AG04449 (cell line): Measurements from ENCODE around the gene SND1.

Experiments used
- CTCF ChIA-PET: fragments of 350-600 bp; formaldehyde crosslinking; extraction: SDS; loops from one replicate; lab custom pipeline; 2021; ENCODE audit warnings: antibody characterized with exemption; lab: Yijun Ruan, JAX
- POLR2A ChIA-PET: fragments of 400-600, 350-600 bp; formaldehyde crosslinking; extraction: SDS; loops from one replicate; lab custom pipeline; 2020; ENCODE audit warnings: antibody characterized with exemption, inconsistent platforms; lab: Yijun Ruan, JAX
- DNase-seq: peaks from one replicate; pipeline ENCODE4 v3.0.0-alpha.2; 2010; ENCODE audit warnings: low read depth, low spot score
- H3K4me3 ChIP-seq: 2 replicates; pipeline ENCODE4 v1.5.1; 2011; ENCODE audit warnings: low read depth, mild to moderate bottlenecking, control low read depth, low read length
- CTCF ChIP-seq: IDR thresholded peaks from one replicate; pipeline ENCODE4 v1.5.1; 2011; ENCODE audit warnings: mild to moderate bottlenecking, moderate library complexity, low read length, control low read depth, inconsistent platforms; ENCODE audit not compliant: insufficient read depth; ENCODE audit errors: missing control alignments

The SND1 gene

GRCh38 chr7:128135159-128135514, 483.1 kb downstream of the SND1 start:
- POLR2A ChIA-PET, result interaction anchor here (0.8 kb wide), 1 partner anchor 20 kb away, joined by 3 read pairs; no protein-coding TSS in a partner anchor
- no peak for DNase-seq
- CTCF ChIA-PET, result interaction anchor here (0.8 to 4.9 kb wide), 35 partner anchors 8 to 550 kb away, joined by 3 to 76 read pairs (median 5); partner anchors contain the start of gene GCC1
- H3K4me3 ChIP-seq, result peak overlapping the region; percentile 45; the same call in 1 of the 2 replicates
- TF ChIP-seq CTCF, result no peak

- H3K4me3 ChIP-seq, result peak overlapping the region; percentile 65
- no peak for DNase-seq
- ChIA-PET POLR2A (interaction anchor here (0.8 kb wide), 1 partner anchor 20 kb away, joined by 3 read pairs; no protein-coding TSS in a partner anchor), CTCF (interaction anchor here (0.8 to 4.9 kb wide), 39 partner anchors 8 to 550 kb away, joined by 3 to 76 read pairs (median 5); partner anchors contain the start of gene GCC1)
- TF ChIP-seq CTCF, result peak; percentile 68
Observed at GRCh38 chr7:128135515-128136214, 483.7 kb downstream of the SND1 start.

- no peak for TF ChIP-seq CTCF
- no peak for DNase-seq
- ChIA-PET CTCF (interaction anchor here (0.8 to 4.9 kb wide), 27 partner anchors 8 to 551 kb away, joined by 3 to 76 read pairs (median 7); partner anchors contain the start of gene GCC1), POLR2A (interaction anchor here (0.8 kb wide), 1 partner anchor 21 kb away, joined by 3 read pairs; no protein-coding TSS in a partner anchor)
- H3K4me3 ChIP-seq, result peak overlapping the region; percentile 65
Observed at GRCh38 chr7:128136215-128136597, 484.2 kb downstream of the SND1 start.

GRCh38 chr7:128137181-128137580, 485.2 kb downstream of the SND1 start:
- ChIA-PET CTCF (interaction anchor here (1.0 to 4.9 kb wide), 7 partner anchors 9 to 428 kb away, joined by 3 to 76 read pairs (median 11); no protein-coding TSS in a partner anchor), POLR2A (no interaction called here)
- TF ChIP-seq CTCF, result no peak
- no peak for DNase-seq
- H3K4me3 ChIP-seq, result no peak overlapping the region

- H3K4me3 ChIP-seq, result no peak overlapping the region
- TF ChIP-seq CTCF, result no peak
- ChIA-PET POLR2A (no interaction called here), CTCF (no interaction called here)
- no peak for DNase-seq
Observed at GRCh38 chr7:128139406-128139805, 487.4 kb downstream of the SND1 start.

- CTCF ChIA-PET, result interaction anchor here (0.8 kb wide), 1 partner anchor 13 kb away, joined by 3 read pairs; no protein-coding TSS in a partner anchor
- POLR2A ChIA-PET, result no interaction called here
- no peak for DNase-seq
- H3K4me3 ChIP-seq, result no peak overlapping the region
- TF ChIP-seq CTCF, result no peak
Observed at GRCh38 chr7:128141683-128142195, 489.7 kb downstream of the SND1 start.
